Peyer's patch (tissue), 4 donors: ENCODE data around the gene EIPR1. TPM values are rescaled to one million over a fixed set of nuclear protein-coding genes. Genes with fewer than 3 reads are reported as not detected.

Experiments
- DNase-seq, 3 donors: peaks; one replicate each; pipeline ENCODE4 v3.0.0-alpha.2; 2017 to 2019
- H3K27ac ChIP-seq, 4 donors: fragments of 200-600 bp; sonication (generic); one replicate each; pipeline ENCODE4 v1.5.1; 2016 to 2019
- H3K27me3 ChIP-seq, 2 donors: fragments of 200-600 bp; sonication (generic); one replicate each; pipeline ENCODE4 v1.5.1; 2019
- H3K36me3 ChIP-seq, 3 donors: fragments of 200-600 bp; sonication (generic); one replicate each; pipeline ENCODE4 v1.5.1; 2016 to 2019
- H3K4me1 ChIP-seq, 4 donors: fragments of 200-600 bp; sonication (generic); one replicate each; pipeline ENCODE4 v1.5.1; 2016 to 2019
- H3K4me3 ChIP-seq, 4 donors: fragments of 200-600 bp; sonication (generic); 1 replicate in 3 of 4; 2 replicates in 1 of 4; pipeline ENCODE4 v1.5.1; 2016 to 2019; ENCODE audit warnings: mild to moderate bottlenecking in 1 of 4
- H3K9me3 ChIP-seq, 4 donors: fragments of 200-600 bp; sonication (generic); one replicate each; pipeline ENCODE4 v1.5.1; 2016 to 2019; ENCODE audit warnings: mild to moderate bottlenecking in 1 of 4
- CTCF ChIP-seq, 6 experiments: fragments of 450-650 bp in 4 of 6; fragments of 200-600 bp in 2 of 6; sonication (generic) in 1 of 6; IDR thresholded peaks; one replicate each; pipeline ENCODE4 v1.5.1; 2017 to 2019; ENCODE audit warnings: antibody characterized with exemption in 6 of 6, mild to moderate bottlenecking in 3 of 6, moderate library complexity in 1 of 6
- POLR2A ChIP-seq, 2 donors: fragments of 450-650 bp; IDR thresholded peaks; one replicate each; pipeline ENCODE4 v1.5.1; 2017; ENCODE audit warnings: antibody characterized with exemption in 2 of 2, mild to moderate bottlenecking in 2 of 2, moderate library complexity in 2 of 2
- total RNA-seq, 4 donors: library from RNA; depleted of rRNA; stranded (reverse); fragments of >200 nt; gene quantifications; one replicate each; pipeline ENCODE4 v1.1.0, GENCODE V29; 2016

EIPR1 gene
- total RNA-seq, 4 donors from 2014 or later: 23.4 to 94.1 (median 36.2) TPM

GRCh38 chr2:3172265-3172935 is 205.2 kb downstream of the EIPR1 start:
- no peaks in the 10 kb centered on the region for H3K27me3 ChIP-seq
- DNase-seq: peak in 1 of 3 donors; percentile 22

GRCh38 chr2:3171564-3172264 is 205.9 kb downstream of the EIPR1 start:
- DNase-seq: peak in 1 of 3 donors; percentile 19

More at GRCh38 chr2:3172265-3172935, 205.2 kb downstream of the EIPR1 start:
- no peak overlapping the region for H3K27ac ChIP-seq
- no peaks in the 10 kb centered on the region for H3K9me3 ChIP-seq
- H3K4me1 ChIP-seq: no peaks in the 10 kb centered on the region
- no peaks in the 10 kb centered on the region for H3K36me3 ChIP-seq
- no peak overlapping the region for H3K4me3 ChIP-seq
- TF ChIP-seq CTCF (IDR thresholded peaks at IDR 0.05): no peak
- no peak for TF ChIP-seq POLR2A (IDR thresholded peaks at IDR 0.05)

GRCh38 chr2:3170792-3171455 is 206.7 kb downstream of the EIPR1 start:
- TF ChIP-seq CTCF (IDR thresholded peaks at IDR 0.05) (no peak), POLR2A (IDR thresholded peaks at IDR 0.05) (no peak)
- DNase-seq: peak in 1 of 3 donors; percentile 37
- H3K36me3 ChIP-seq: no peaks in the 10 kb centered on the region
- H3K4me3 ChIP-seq: no peak overlapping the region
- no peak overlapping the region for H3K27ac ChIP-seq
- H3K4me1 ChIP-seq: no peaks in the 10 kb centered on the region
- H3K27me3 ChIP-seq: no peaks in the 10 kb centered on the region
- H3K9me3 ChIP-seq: no peaks in the 10 kb centered on the region

More at GRCh38 chr2:3171564-3172264, 205.9 kb downstream of the EIPR1 start:
- Histone ChIP-seq H3K9me3 (no peaks in the 10 kb centered on the region), H3K27me3 (no peaks in the 10 kb centered on the region), H3K4me1 (no peaks in the 10 kb centered on the region), H3K4me3 (no peak overlapping the region), H3K27ac (no peak overlapping the region), H3K36me3 (no peaks in the 10 kb centered on the region)
- no peak for TF ChIP-seq POLR2A (IDR thresholded peaks at IDR 0.05)
- no peak for TF ChIP-seq CTCF (IDR thresholded peaks at IDR 0.05)

GRCh38 chr2:3169106-3169870 is 208.3 kb downstream of the EIPR1 start:
- H3K27ac ChIP-seq: no peak overlapping the region
- DNase-seq: no peak
- TF ChIP-seq CTCF (IDR thresholded peaks at IDR 0.05) (no peak), POLR2A (IDR thresholded peaks at IDR 0.05) (no peak)

GRCh38 chr2:3168230-3168891 is 209.3 kb downstream of the EIPR1 start:
- no peak for TF ChIP-seq CTCF (IDR thresholded peaks at IDR 0.05)
- no peak for TF ChIP-seq POLR2A (IDR thresholded peaks at IDR 0.05)
- Histone ChIP-seq H3K27me3 (no peaks in the 10 kb centered on the region), H3K36me3 (no peaks in the 10 kb centered on the region), H3K27ac (no peak overlapping the region), H3K9me3 (no peaks in the 10 kb centered on the region), H3K4me3 (no peak overlapping the region), H3K4me1 (no peaks in the 10 kb centered on the region)
- no peak for DNase-seq

More at GRCh38 chr2:3169106-3169870, 208.3 kb downstream of the EIPR1 start:
- H3K9me3 ChIP-seq: no peaks in the 10 kb centered on the region
- no peak overlapping the region for H3K4me3 ChIP-seq
- H3K36me3 ChIP-seq: no peaks in the 10 kb centered on the region
- no peaks in the 10 kb centered on the region for H3K27me3 ChIP-seq
- H3K4me1 ChIP-seq: no peaks in the 10 kb centered on the region
